OCI-LY1 (cell line): Measurements from ENCODE around the gene MAP7D3.

Source experiments
- H2AFZ ChIP-seq: fragments of 200-600 bp; sonication (generic), shearing (Covaris generic); 2 replicates; pipeline ENCODE4 v1.6.0; 2014; ENCODE audit warnings: antibody characterized with exemption, mild to moderate bottlenecking, low read length
- H3F3A ChIP-seq: fragments of 200-600 bp; sonication (generic), shearing (Covaris generic); 2 replicates; pipeline ENCODE4 v1.6.0; 2014; ENCODE audit warnings: mild to moderate bottlenecking, antibody characterized with exemption, low read length, moderate library complexity; ENCODE audit not compliant: insufficient read depth
- H3K27ac ChIP-seq: fragments of 200-600 bp; sonication (generic); 2 replicates; pipeline ENCODE4 v1.5.1; 2014; ENCODE audit warnings: low read length, mixed run types, mild to moderate bottlenecking, low read depth; ENCODE audit not compliant: poor library complexity, severe bottlenecking
- H3K27me3 ChIP-seq: fragments of 200-600 bp; sonication (generic); 2 replicates; pipeline ENCODE4 v1.6.0; 2014; ENCODE audit warnings: antibody characterized with exemption, mild to moderate bottlenecking, low read length, moderate library complexity; ENCODE audit not compliant: insufficient read depth
- H3K36me3 ChIP-seq: fragments of 200-600 bp; sonication (generic); 2 replicates; pipeline ENCODE4 v1.6.1; 2014; ENCODE audit warnings: mild to moderate bottlenecking, antibody characterized with exemption, low read length, moderate library complexity, mixed read lengths; ENCODE audit not compliant: insufficient read depth
- H3K4me1 ChIP-seq: fragments of 200-600 bp; sonication (generic); 2 replicates; pipeline ENCODE4 v1.5.1; 2014; ENCODE audit warnings: mild to moderate bottlenecking, low read length, moderate library complexity; ENCODE audit not compliant: insufficient read depth, severe bottlenecking
- H3K4me2 ChIP-seq: fragments of 200-600 bp; sonication (generic), shearing (Covaris generic); 2 replicates; pipeline ENCODE4 v1.6.1; 2014; ENCODE audit warnings: low read length
- H3K4me3 ChIP-seq: fragments of 200-600 bp; sonication (generic); 2 replicates; pipeline ENCODE4 v1.5.1; 2014; ENCODE audit warnings: low read length, low read depth, mild to moderate bottlenecking, mixed read lengths; ENCODE audit not compliant: poor library complexity, severe bottlenecking
- H3K79me2 ChIP-seq: fragments of 200-600 bp; shearing (Covaris generic); 2 replicates; pipeline ENCODE4 v1.6.1; 2016; ENCODE audit warnings: mixed run types, low read length, mixed read lengths; ENCODE audit not compliant: insufficient read depth
- H3K9ac ChIP-seq: fragments of 200-600 bp; sonication (generic), shearing (Covaris generic); 2 replicates; pipeline ENCODE4 v1.6.1; 2014; ENCODE audit warnings: mild to moderate bottlenecking, low read length, mixed read lengths
- H3K9me2 ChIP-seq: fragments of 200-600 bp; sonication (generic), shearing (Covaris generic); 2 replicates; pipeline ENCODE4 v1.6.1; 2014; ENCODE audit warnings: low read depth, mild to moderate bottlenecking, low read length, mixed read lengths
- H3K9me3 ChIP-seq: fragments of 200-600 bp; shearing (Covaris generic); 2 replicates; pipeline ENCODE4 v1.6.1; 2014; ENCODE audit warnings: low read length, mixed read lengths
- H4K20me1 ChIP-seq: fragments of 200-600 bp; sonication (generic), shearing (Covaris generic); 2 replicates; pipeline ENCODE4 v1.6.0; 2016; ENCODE audit warnings: mild to moderate bottlenecking, low read length; ENCODE audit not compliant: insufficient read depth
- CTCF ChIP-seq: fragments of 200-600 bp; sonication (generic), shearing (Covaris generic); IDR thresholded peaks from 2 replicates; pipeline ENCODE4 v1.5.1; 2017; ENCODE audit warnings: mild to moderate bottlenecking, antibody characterized with exemption, low read length, moderate library complexity, mixed read lengths
- EZH2 ChIP-seq: fragments of 200-600 bp; sonication (generic), shearing (Covaris generic); IDR thresholded peaks from 2 replicates; pipeline ENCODE4 v1.8.0; 2017; ENCODE audit warnings: borderline replicate concordance, mixed run types, mild to moderate bottlenecking, antibody characterized with exemption, low read length, moderate library complexity, mixed read lengths

Gene MAP7D3

GRCh38 chrX:136215559-136215958 is 35.6 kb downstream of the MAP7D3 start:
- peaks cover 25% of the 10 kb centered on the region for H3K36me3 ChIP-seq

GRCh38 chrX:136214551-136214950 is 36.6 kb downstream of the MAP7D3 start:
- no peak overlapping the region for H3K4me2 ChIP-seq
- peaks cover 6% of the 10 kb centered on the region for H3K4me1 ChIP-seq
- H4K20me1 ChIP-seq, result no peaks in the 10 kb centered on the region
- no peaks in the 10 kb centered on the region for H3K9me3 ChIP-seq
- H3K9me2 ChIP-seq, result no peaks in the 10 kb centered on the region
- H3K27me3 ChIP-seq, result no peaks in the 10 kb centered on the region
- H3F3A ChIP-seq, result no peaks in the 10 kb centered on the region
- TF ChIP-seq EZH2, result no peak
- no peak for TF ChIP-seq CTCF
- no peak overlapping the region for H3K27ac ChIP-seq
- H3K79me2 ChIP-seq, result no peaks in the 10 kb centered on the region
- no peak overlapping the region for H2AFZ ChIP-seq
- no peak overlapping the region for H3K9ac ChIP-seq
- no peak overlapping the region for H3K4me3 ChIP-seq
- peaks cover 16% of the 10 kb centered on the region for H3K36me3 ChIP-seq

More at GRCh38 chrX:136215559-136215958, 35.6 kb downstream of the MAP7D3 start:
- Histone ChIP-seq H3K9me2 (no peaks in the 10 kb centered on the region), H3F3A (no peaks in the 10 kb centered on the region), H3K27ac (no peak overlapping the region), H3K4me1 (no peaks in the 10 kb centered on the region), H3K9me3 (no peaks in the 10 kb centered on the region), H3K4me3 (no peak overlapping the region), H3K9ac (no peak overlapping the region), H3K79me2 (no peaks in the 10 kb centered on the region), H3K27me3 (no peaks in the 10 kb centered on the region), H4K20me1 (no peaks in the 10 kb centered on the region), H3K4me2 (no peak overlapping the region), H2AFZ (no peak overlapping the region)
- TF ChIP-seq CTCF (no peak), EZH2 (no peak)

GRCh38 chrX:136212557-136213111 is 38.6 kb downstream of the MAP7D3 start:
- H3K79me2 ChIP-seq, result no peaks in the 10 kb centered on the region
- no peak for TF ChIP-seq CTCF
- TF ChIP-seq EZH2, result no peak
- H3K27me3 ChIP-seq, result no peaks in the 10 kb centered on the region
- no peaks in the 10 kb centered on the region for H3K9me2 ChIP-seq
- H3K36me3 ChIP-seq, result 0 out of 2 replicates have a peak, but pooled peaks cover 8% of the 10 kb centered on the region
- H3K9ac ChIP-seq, result no peak overlapping the region
- no peak overlapping the region for H3K27ac ChIP-seq
- H4K20me1 ChIP-seq, result no peaks in the 10 kb centered on the region
- H3K9me3 ChIP-seq, result no peaks in the 10 kb centered on the region
- H3K4me2 ChIP-seq, result no peak overlapping the region
- H3K4me1 ChIP-seq, result peaks cover 6% of the 10 kb centered on the region
- H3K4me3 ChIP-seq, result no peak overlapping the region
- no peaks in the 10 kb centered on the region for H3F3A ChIP-seq
- H2AFZ ChIP-seq, result no peak overlapping the region
